K562 (cell line): ENCODE measurements around the gene RNASET2. TPM values are rescaled to one million over a fixed set of nuclear protein-coding genes. Genes with fewer than 3 reads are reported as not detected.
A peak's percentile ranks its signal among the peaks of the same experiment; 100 is the strongest.

Experiments used
- ATAC-seq: fragments of 200-7000 bp; cut with Tn5 transposase; 3 replicates; pipeline ENCODE4 v1.9.1; 2020; ENCODE audit warnings: moderate library complexity
- BruUV-seq: library from RNA; stranded (reverse); fragments of 400-500 nt; replicated peaks from 2 replicates; lab custom pipeline; 2021; lab: Mats Ljungman, UMichigan
- CTCF ChIA-PET: fragments of 300-600 bp; formaldehyde crosslinking; extraction: SDS; loops from one replicate; lab custom pipeline; 2021; ENCODE audit warnings: low intra/inter-chr PET ratio; lab: Yijun Ruan, JAX
- POLR2A ChIA-PET: fragments of 300-600, 350-650 bp; sonication (Branson Sonifier 250); formaldehyde crosslinking; extraction: SDS; loops from one replicate; lab custom pipeline; 2021; ENCODE audit warnings: antibody characterized with exemption, inconsistent platforms; lab: Yijun Ruan, JAX
- DNase-seq, 4 experiments: peaks; one replicate each; pipeline versions ENCODE4 v3.0.0 to v3.0.0-alpha.2; 2011 to 2018; ENCODE audit warnings: low spot score in 3 of 4, mixed read lengths in 3 of 4; ENCODE audit errors: extremely low read depth in 1 of 4
- FAIRE-seq: peaks from 2 replicates; lab custom pipeline; 2011; peaks lifted over from hg19 to GRCh38; lab: Jason Lieb, UNC
- H2AFZ ChIP-seq: 2 replicates; pipeline ENCODE4 v1.6.0; 2011; ENCODE audit warnings: low read depth, low read length, control low read depth, inconsistent platforms
- H3K27ac ChIP-seq: fragments of 200-600 bp; 3 replicates; pipeline ENCODE4 v1.8.0; 2011; ENCODE audit warnings: low read depth, mild to moderate bottlenecking, control low read depth, inconsistent platforms, low read length, moderate library complexity, mixed read lengths; ENCODE audit errors: extremely low read depth
- H3K27me3 ChIP-seq, 2 experiments: fragments of 300-600 bp in 1 of 2; 2 replicates in 1 of 2; 3 replicates in 1 of 2; pipeline versions ENCODE4 v1.6.0 to v1.8.0; 2011; ENCODE audit warnings: inconsistent platforms in 2 of 2, low read length in 2 of 2, mild to moderate bottlenecking in 1 of 2, mixed read lengths in 1 of 2, moderate library complexity in 1 of 2; ENCODE audit not compliant: control insufficient read depth in 2 of 2, insufficient read depth in 2 of 2
- H3K36me3 ChIP-seq: fragments of 300-600 bp; 3 replicates; pipeline ENCODE4 v1.8.0; 2011; ENCODE audit warnings: mild to moderate bottlenecking, low read length, inconsistent platforms; ENCODE audit not compliant: control insufficient read depth, insufficient read depth
- H3K4me1 ChIP-seq, 2 experiments: fragments of 200-600 bp in 1 of 2; replicated peaks in 1 of 2; 2 replicates in 1 of 2; 3 replicates in 1 of 2; pipeline versions ENCODE4 v1.5.1 to v1.8.0; 2011; ENCODE audit warnings: inconsistent platforms in 2 of 2, low read length in 2 of 2, mild to moderate bottlenecking in 1 of 2, mixed read lengths in 1 of 2, moderate library complexity in 1 of 2; ENCODE audit not compliant: control insufficient read depth in 2 of 2, insufficient read depth in 2 of 2
- H3K4me2 ChIP-seq: 2 replicates; pipeline ENCODE4 v1.6.1; 2011; ENCODE audit warnings: low read length, control low read depth, inconsistent platforms, mixed read lengths; ENCODE audit not compliant: insufficient read depth
- H3K4me3 ChIP-seq: fragments of 200-600 bp; sonication (generic), shearing (Covaris generic); 2 replicates; pipeline ENCODE4 v1.5.1; 2016; ENCODE audit warnings: control low read depth, inconsistent platforms
- H3K79me2 ChIP-seq: fragments of 200-600 bp; 3 replicates; pipeline ENCODE4 v1.8.0; 2011; ENCODE audit warnings: low read length, inconsistent platforms; ENCODE audit not compliant: control insufficient read depth, insufficient read depth
- H3K9ac ChIP-seq, 2 experiments: 2 replicates each; pipeline versions ENCODE4 v1.6.0 to v1.6.1; 2011; ENCODE audit warnings: low read depth in 2 of 2, low read length in 2 of 2, control low read depth in 1 of 2, inconsistent platforms in 1 of 2, mild to moderate bottlenecking in 1 of 2, mixed read lengths in 1 of 2; ENCODE audit not compliant: insufficient read depth in 1 of 2
- H3K9me1 ChIP-seq: one replicate; pipeline ENCODE4 v1.6.0; 2011; ENCODE audit warnings: inconsistent platforms, mild to moderate bottlenecking, low read length, moderate library complexity; ENCODE audit not compliant: control insufficient read depth, insufficient read depth
- H3K9me3 ChIP-seq: replicated peaks from 2 replicates; pipeline ENCODE4 v1.5.1; 2011; ENCODE audit warnings: low read depth, low read length, inconsistent platforms; ENCODE audit not compliant: control insufficient read depth, insufficient read depth
- H4K20me1 ChIP-seq: replicated peaks from 2 replicates; pipeline ENCODE4 v1.6.1; 2011; ENCODE audit warnings: low read length, inconsistent platforms, mixed read lengths; ENCODE audit not compliant: control insufficient read depth, insufficient read depth
- ARID1B ChIP-seq: fragments of 450-650 bp; IDR thresholded peaks from 2 replicates; pipeline ENCODE4 v1.6.1; 2016; ENCODE audit warnings: antibody characterized with exemption, mild to moderate bottlenecking, inconsistent platforms
- EGR1 ChIP-seq: fragments of 450-650 bp; conservative IDR thresholded peaks from 2 replicates; pipeline ENCODE4 v1.6.1; 2017; ENCODE audit warnings: mild to moderate bottlenecking
- FOXA3 ChIP-seq, 2 experiments: fragments of 450-650 bp in 1 of 2; sonication (generic) in 1 of 2; formaldehyde crosslinking; IDR thresholded peaks in 1 of 2; conservative IDR thresholded peaks in 1 of 2; 2 replicates each; pipeline versions ENCODE4 v1.4.0 to v1.8.0; 2020 to 2022; ENCODE audit warnings: mild to moderate bottlenecking in 2 of 2, missing genetic modification reagents in 1 of 2
- FOXP1 ChIP-seq: sonication (generic); formaldehyde crosslinking; IDR thresholded peaks from 2 replicates; pipeline ENCODE4 v1.8.0; 2022; ENCODE audit warnings: mild to moderate bottlenecking, missing genetic modification reagents
- MAX ChIP-seq: sonication (generic); formaldehyde crosslinking; IDR thresholded peaks from 2 replicates; pipeline ENCODE4 v1.9.0; 2022; ENCODE audit warnings: mild to moderate bottlenecking, missing genetic modification reagents
- MNT ChIP-seq, 2 experiments: fragments of 450-650 bp; conservative IDR thresholded peaks; 2 replicates each; pipeline ENCODE4 v1.6.1; 2017; ENCODE audit warnings: mild to moderate bottlenecking in 2 of 2, moderate library complexity in 2 of 2
- TEAD1 ChIP-seq, 2 experiments: fragments of 450-650 bp in 1 of 2; sonication (generic) in 1 of 2; formaldehyde crosslinking; IDR thresholded peaks; 2 replicates each; pipeline versions ENCODE4 v1.4.0 to v1.8.0; 2020 to 2022; ENCODE audit warnings: mild to moderate bottlenecking in 2 of 2, missing genetic modification reagents in 1 of 2
- TEAD4 ChIP-seq, 2 experiments: sonication (generic) in 1 of 2; formaldehyde crosslinking in 1 of 2; IDR thresholded peaks; 2 replicates each; pipeline versions ENCODE4 v1.6.1 to v1.8.0; 2012 to 2022; ENCODE audit warnings: borderline replicate concordance in 1 of 2, inconsistent platforms in 1 of 2, low read length in 1 of 2, mild to moderate bottlenecking in 1 of 2, missing genetic modification reagents in 1 of 2
- WGBS: fragments of 100-300 bp; shearing (Covaris generic); methylation state at CpG from one replicate; pipeline ENCODE4 v1.1.6; 2016; ENCODE audit warnings: low coverage, mixed read lengths; ENCODE audit not compliant: insufficient coverage; ENCODE audit errors: missing lambda C conversion rate; 5-methylcytosine and 5-hydroxymethylcytosine counted together
- in situ Hi-C: fragments of 300-500 bp; cut with MboI; formaldehyde crosslinking; loops from 4 replicates; pipeline ENCODE4 v1.15.0; 2018; ENCODE audit warnings: inconsistent platforms, mixed read lengths
- intact Hi-C: fragments of 100-400 bp; cut with micrococcal nuclease; formaldehyde crosslinking; loops from 2 replicates; pipeline ENCODE4 v1.14.2; 2022
- polyA plus RNA-seq, 8 experiments: library from polyadenylated mRNA; depleted of rRNA in 4 of 8; stranded (reverse) in 5 of 8; unstranded in 3 of 8; fragments of >200 nt; fragmentation: Nextera tagmentation in 2 of 8; fragmentation: Illumina TruSeq in 1 of 8; extraction: Ambion mirVana in 2 of 8; extraction: Trizol in 1 of 8; gene quantifications; 2 replicates each; pipeline versions ENCODE4 v1.2.1 to v1.2.3, GENCODE V29; 2011 to 2014; ENCODE audit warnings: inconsistent platforms in 1 of 8, missing spikeins in 1 of 8
- total RNA-seq, 7 experiments: library from RNA; depleted of rRNA in 6 of 7; stranded (reverse); fragments of >200 nt in 6 of 7; fragmentation: Illumina TruSeq in 2 of 7; extraction: Trizol in 2 of 7; gene quantifications; 2 replicates each; pipeline versions ENCODE4 v1.2.1 to v1.2.3, GENCODE V29; 2011 to 2021; ENCODE audit warnings: low replicate concordance in 1 of 7
- TF ChIP-seq, protein P1 (sequence below): sonication (generic); formaldehyde crosslinking; IDR thresholded peaks from 2 replicates; pipeline ENCODE4 v1.8.0; 2022; ENCODE audit warnings: mild to moderate bottlenecking, missing genetic modification reagents

RNASET2 gene
- total and polyA plus RNA-seq, 9 of the 15 experiments (the other 6 are each of a cell fraction or from before 2014, with no cell fraction given) = 7.4 to 141 (median 91.3) TPM

GRCh38 chr6:166997768-166998255 lies 41.5 kb upstream of the RNASET2 start:
- peaks cover 65% of the 10 kb centered on the region for H3K36me3 ChIP-seq
- DNase-seq (peak; percentile 63 to 86 (median 64)), FAIRE-seq (peak; percentile 68), ATAC-seq (peak; percentile 67)
- peak overlapping the region; percentile 95 for H3K4me3 ChIP-seq
- H2AFZ ChIP-seq = peak overlapping the region; percentile 81
- H3K27me3 ChIP-seq = no peaks in the 10 kb centered on the region
- WGBS = 5% methylated on average over 25 of the region's 38 CpGs
- in situ Hi-C loops (no loop called here), intact Hi-C loops (loop anchor here (2.0 to 5.0 kb wide), 3 partner anchors 41 to 144 kb away; partner anchors contain the start of gene RNASET2)
- peak overlapping the region; percentile 82 to 96 for H3K9ac ChIP-seq
- H3K27ac ChIP-seq = peak overlapping the region; percentile 87; the same call in 2 of the 3 replicates
- H3K79me2 ChIP-seq = peaks cover 93% of the 10 kb centered on the region
- H3K9me1 ChIP-seq = no peaks in the 10 kb centered on the region
- ChIA-PET POLR2A (interaction anchor here (1.0 to 2.5 kb wide), 3 partner anchors 9 to 17 kb away, joined by 3 to 8 read pairs (median 8); no protein-coding TSS in a partner anchor), CTCF (no interaction called here)
- H4K20me1 ChIP-seq = peaks cover 6% of the 10 kb centered on the region
- peak overlapping the region; percentile 85 for H3K4me2 ChIP-seq
- H3K9me3 ChIP-seq = no peaks in the 10 kb centered on the region
- peaks cover 20 to 30% of the 10 kb centered on the region in 2 experiments; a peak in 4 of 5 replicates for H3K4me1 ChIP-seq
- no TSS peak for BruUV-seq
- 0 out of 4 replicates have a peak, but pooled peaks of 1 of the 2 experiments have one; percentile 13 for TF ChIP-seq FOXA3 (CRISPR knock-in tag; conservative IDR thresholded peaks at IDR 0.05 in 1 of 2, IDR thresholded peaks at IDR 0.05 in 1 of 2)
- peak; percentile 82 for TF ChIP-seq MAX
- TF ChIP-seq, protein P1, sequence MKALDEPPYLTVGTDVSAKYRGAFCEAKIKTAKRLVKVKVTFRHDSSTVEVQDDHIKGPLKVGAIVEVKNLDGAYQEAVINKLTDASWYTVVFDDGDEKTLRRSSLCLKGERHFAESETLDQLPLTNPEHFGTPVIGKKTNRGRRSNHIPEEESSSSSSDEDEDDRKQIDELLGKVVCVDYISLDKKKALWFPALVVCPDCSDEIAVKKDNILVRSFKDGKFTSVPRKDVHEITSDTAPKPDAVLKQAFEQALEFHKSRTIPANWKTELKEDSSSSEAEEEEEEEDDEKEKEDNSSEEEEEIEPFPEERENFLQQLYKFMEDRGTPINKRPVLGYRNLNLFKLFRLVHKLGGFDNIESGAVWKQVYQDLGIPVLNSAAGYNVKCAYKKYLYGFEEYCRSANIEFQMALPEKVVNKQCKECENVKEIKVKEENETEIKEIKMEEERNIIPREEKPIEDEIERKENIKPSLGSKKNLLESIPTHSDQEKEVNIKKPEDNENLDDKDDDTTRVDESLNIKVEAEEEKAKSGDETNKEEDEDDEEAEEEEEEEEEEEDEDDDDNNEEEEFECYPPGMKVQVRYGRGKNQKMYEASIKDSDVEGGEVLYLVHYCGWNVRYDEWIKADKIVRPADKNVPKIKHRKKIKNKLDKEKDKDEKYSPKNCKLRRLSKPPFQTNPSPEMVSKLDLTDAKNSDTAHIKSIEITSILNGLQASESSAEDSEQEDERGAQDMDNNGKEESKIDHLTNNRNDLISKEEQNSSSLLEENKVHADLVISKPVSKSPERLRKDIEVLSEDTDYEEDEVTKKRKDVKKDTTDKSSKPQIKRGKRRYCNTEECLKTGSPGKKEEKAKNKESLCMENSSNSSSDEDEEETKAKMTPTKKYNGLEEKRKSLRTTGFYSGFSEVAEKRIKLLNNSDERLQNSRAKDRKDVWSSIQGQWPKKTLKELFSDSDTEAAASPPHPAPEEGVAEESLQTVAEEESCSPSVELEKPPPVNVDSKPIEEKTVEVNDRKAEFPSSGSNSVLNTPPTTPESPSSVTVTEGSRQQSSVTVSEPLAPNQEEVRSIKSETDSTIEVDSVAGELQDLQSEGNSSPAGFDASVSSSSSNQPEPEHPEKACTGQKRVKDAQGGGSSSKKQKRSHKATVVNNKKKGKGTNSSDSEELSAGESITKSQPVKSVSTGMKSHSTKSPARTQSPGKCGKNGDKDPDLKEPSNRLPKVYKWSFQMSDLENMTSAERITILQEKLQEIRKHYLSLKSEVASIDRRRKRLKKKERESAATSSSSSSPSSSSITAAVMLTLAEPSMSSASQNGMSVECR = peak; percentile 85
- TF ChIP-seq EGR1 = peak; percentile 77
- TF ChIP-seq TEAD4 (IDR thresholded peaks at IDR 0.05; ENCODE audit: low read length) = peak; percentile 24; the same call in 1 of the 2 replicates
- TF ChIP-seq TEAD4 (CRISPR knock-in tag; IDR thresholded peaks at IDR 0.05; ENCODE audit: borderline replicate concordance) = no peak
- TF ChIP-seq TEAD1 (CRISPR knock-in tag; IDR thresholded peaks at IDR 0.05) = 0 out of 4 replicates have a peak, but pooled peaks of 1 of the 2 experiments have one; percentile 40
- TF ChIP-seq ARID1B = peak; percentile 15; the same call in 1 of the 2 replicates
- TF ChIP-seq FOXP1 (CRISPR knock-in tag) = peak; percentile 69; the same call in 1 of the 2 replicates
- TF ChIP-seq MNT (conservative IDR thresholded peaks at IDR 0.05) = peak; percentile 72 to 79
